Endothelial cell of umbilical vein (primary cell): ENCODE measurements around the gene SDF2. TPM values are rescaled to one million over a fixed set of nuclear protein-coding genes. Genes with fewer than 3 reads are reported as not detected.

ENCODE experiments used
- BruUV-seq: library from RNA; stranded (reverse); fragments of 400-500 nt; replicated peaks from 2 replicates; lab custom pipeline; 2021; lab: Mats Ljungman, UMichigan
- CTCF ChIA-PET: fragments of 300-600, 350-600 bp; sonication (Branson Sonifier 250); formaldehyde crosslinking; loops from one replicate; lab custom pipeline; 2021; ENCODE audit warnings: antibody characterized with exemption, inconsistent platforms; lab: Charles Lee
- POLR2A ChIA-PET: fragments of 300-600, 350-600 bp; sonication (Branson Sonifier 250); formaldehyde crosslinking; loops from one replicate; lab custom pipeline; 2021; ENCODE audit warnings: antibody characterized with exemption, inconsistent platforms; lab: Charles Lee
- DNase-seq: peaks from one replicate; pipeline ENCODE4 v3.0.0-alpha.2; 2011; ENCODE audit warnings: low read depth, low spot score
- FAIRE-seq: peaks from 2 replicates; lab custom pipeline; 2011; peaks lifted over from hg19 to GRCh38; lab: Jason Lieb, UNC
- H2AFZ ChIP-seq: 2 replicates; pipeline ENCODE4 v1.6.0; 2012; ENCODE audit warnings: low read depth, low read length, control low read depth, inconsistent platforms
- H3K27ac ChIP-seq: 2 replicates; pipeline ENCODE4 v1.5.1; 2011; ENCODE audit warnings: low read depth, mild to moderate bottlenecking, control low read depth, low read length, moderate library complexity; ENCODE audit not compliant: insufficient read depth
- H3K27me3 ChIP-seq, 2 experiments: 2 replicates each; pipeline versions ENCODE4 v1.6.0 to v1.6.1; 2011; ENCODE audit warnings: low read length in 2 of 2, mixed read lengths in 1 of 2; ENCODE audit not compliant: control insufficient read depth in 2 of 2, insufficient read depth in 2 of 2
- H3K36me3 ChIP-seq, 2 experiments: 2 replicates in 1 of 2; 3 replicates in 1 of 2; pipeline ENCODE4 v1.5.1; 2011; ENCODE audit warnings: low read length in 2 of 2, mild to moderate bottlenecking in 1 of 2, moderate library complexity in 1 of 2; ENCODE audit not compliant: control insufficient read depth in 2 of 2, insufficient read depth in 2 of 2; ENCODE audit errors: extremely low read depth in 1 of 2
- H3K4me1 ChIP-seq: 3 replicates; pipeline ENCODE4 v1.5.1; 2011; ENCODE audit warnings: mild to moderate bottlenecking, low read length; ENCODE audit not compliant: control insufficient read depth, insufficient read depth; ENCODE audit errors: extremely low read depth
- H3K4me2 ChIP-seq: 2 replicates; pipeline ENCODE4 v1.6.1; 2011; ENCODE audit warnings: low read length, control low read depth, mixed read lengths; ENCODE audit not compliant: insufficient read depth
- H3K4me3 ChIP-seq, 3 experiments: fragments of 200-600 bp in 1 of 3; sonication (generic), shearing (Covaris generic) in 1 of 3; replicated peaks in 1 of 3; 2 replicates each; pipeline ENCODE4 v1.5.1; 2011 to 2016; ENCODE audit warnings: control low read depth in 3 of 3, low read length in 3 of 3, mild to moderate bottlenecking in 2 of 3, inconsistent platforms in 1 of 3, low read depth in 1 of 3, moderate library complexity in 1 of 3; ENCODE audit not compliant: insufficient read depth in 1 of 3
- H3K79me2 ChIP-seq: 2 replicates; pipeline ENCODE4 v1.6.0; 2012; ENCODE audit warnings: low read length, inconsistent platforms; ENCODE audit not compliant: control insufficient read depth, insufficient read depth
- H3K9ac ChIP-seq: replicated peaks from 2 replicates; pipeline ENCODE3; 2011; ENCODE audit warnings: low read length, control low read depth; ENCODE audit not compliant: insufficient read depth; ENCODE audit errors: extremely low read depth
- H3K9me1 ChIP-seq: replicated peaks from 3 replicates; pipeline ENCODE4 v1.6.0; 2011; ENCODE audit warnings: mild to moderate bottlenecking, low read length; ENCODE audit not compliant: control insufficient read depth, insufficient read depth; ENCODE audit errors: extremely low read depth
- H3K9me3 ChIP-seq: replicated peaks from 2 replicates; pipeline ENCODE4 v1.5.1; 2012; ENCODE audit warnings: low read length, inconsistent platforms; ENCODE audit not compliant: control insufficient read depth, insufficient read depth
- H4K20me1 ChIP-seq: replicated peaks from 2 replicates; pipeline ENCODE3; 2011; ENCODE audit warnings: mild to moderate bottlenecking, low read length; ENCODE audit not compliant: control insufficient read depth, insufficient read depth; ENCODE audit errors: extremely low read depth
- EZH2 ChIP-seq: IDR thresholded peaks from 2 replicates; pipeline ENCODE4 v1.6.1; 2012; ENCODE audit warnings: borderline replicate concordance, low read depth, mild to moderate bottlenecking, moderate library complexity, low read length, inconsistent platforms; ENCODE audit not compliant: severe bottlenecking
- FOS ChIP-seq: IDR thresholded peaks from 2 replicates; pipeline ENCODE4 v1.6.1; 2011; ENCODE audit warnings: mild to moderate bottlenecking, low read length, moderate library complexity, borderline replicate concordance; ENCODE audit not compliant: insufficient read depth
- GATA2 ChIP-seq: IDR thresholded peaks from 2 replicates; pipeline ENCODE4 v1.7.0; 2011; ENCODE audit warnings: low read depth, mild to moderate bottlenecking, moderate library complexity, mixed read lengths, low read length; ENCODE audit not compliant: insufficient read length, insufficient read depth
- JUN ChIP-seq: IDR thresholded peaks from 2 replicates; pipeline ENCODE4 v1.6.1; 2011; ENCODE audit warnings: borderline replicate concordance, low read depth; ENCODE audit not compliant: insufficient read length, insufficient read depth
- MAX ChIP-seq: IDR thresholded peaks from 2 replicates; pipeline ENCODE4 v1.6.1; 2011; ENCODE audit not compliant: insufficient read depth, insufficient read length
- MYC ChIP-seq: IDR thresholded peaks from one replicate; pipeline ENCODE4 v1.6.1; 2011; ENCODE audit warnings: mild to moderate bottlenecking, low read depth, low read length
- POLR2A ChIP-seq: IDR thresholded peaks from 2 replicates; pipeline ENCODE4 v1.6.1; 2012; ENCODE audit warnings: low read depth, mild to moderate bottlenecking, control low read depth, low read length
- POLR2AphosphoS5 ChIP-seq: IDR thresholded peaks from 2 replicates; pipeline ENCODE4 v1.6.1; 2012; ENCODE audit warnings: low read depth, mild to moderate bottlenecking, control low read depth, low read length, moderate library complexity; ENCODE audit not compliant: insufficient read depth
- dilution Hi-C: fragments of 300-500 bp; cut with MboI; formaldehyde crosslinking; loops from one replicate; pipeline ENCODE4 v1.15.0; 2019; ENCODE audit warnings: low sequenced_read_pairs; ENCODE audit not compliant: extremely low pct_ligation_motif_present
- intact Hi-C: fragments of 100-400 bp; cut with micrococcal nuclease; formaldehyde crosslinking; loops from one replicate; pipeline ENCODE4 v1.10.0; 2022
- polyA plus RNA-seq, 4 experiments: library from polyadenylated mRNA; depleted of rRNA in 3 of 4; stranded (reverse) in 3 of 4; unstranded in 1 of 4; fragments of >200 nt; gene quantifications; 2 replicates each; pipeline versions ENCODE4 v1.2.1 to v1.2.3, GENCODE V29; 2011 to 2012; ENCODE audit warnings: missing spikeins in 1 of 4
- total RNA-seq: library from RNA; stranded (reverse); gene quantifications from 2 replicates; pipeline ENCODE4 v1.2.3, GENCODE V29; 2021
- TF ChIP-seq, protein P1 (sequence below), 2 donors: IDR thresholded peaks; 1 replicate in 1 of 2; 2 replicates in 1 of 2; pipeline ENCODE4 v1.5.1; 2011; ENCODE audit warnings: low read length in 2 of 2, mild to moderate bottlenecking in 2 of 2, moderate library complexity in 2 of 2, control low read depth in 1 of 2, inconsistent platforms in 1 of 2, low read depth in 1 of 2; ENCODE audit not compliant: insufficient read depth in 1 of 2; ENCODE audit errors: extremely low read depth in 1 of 2

The SDF2 gene
- total and polyA plus RNA-seq, 2 donors (not counting 3 experiments of a cell fraction or from before 2014, with no cell fraction given), result 52.6 to 77.9 TPM

- TF ChIP-seq GATA2 (no peak), POLR2AphosphoS5 (no peak), MAX (no peak), POLR2A (no peak), EZH2 (no peak), JUN (no peak), MYC (no peak), FOS (no peak)
- TF ChIP-seq, protein P1, sequence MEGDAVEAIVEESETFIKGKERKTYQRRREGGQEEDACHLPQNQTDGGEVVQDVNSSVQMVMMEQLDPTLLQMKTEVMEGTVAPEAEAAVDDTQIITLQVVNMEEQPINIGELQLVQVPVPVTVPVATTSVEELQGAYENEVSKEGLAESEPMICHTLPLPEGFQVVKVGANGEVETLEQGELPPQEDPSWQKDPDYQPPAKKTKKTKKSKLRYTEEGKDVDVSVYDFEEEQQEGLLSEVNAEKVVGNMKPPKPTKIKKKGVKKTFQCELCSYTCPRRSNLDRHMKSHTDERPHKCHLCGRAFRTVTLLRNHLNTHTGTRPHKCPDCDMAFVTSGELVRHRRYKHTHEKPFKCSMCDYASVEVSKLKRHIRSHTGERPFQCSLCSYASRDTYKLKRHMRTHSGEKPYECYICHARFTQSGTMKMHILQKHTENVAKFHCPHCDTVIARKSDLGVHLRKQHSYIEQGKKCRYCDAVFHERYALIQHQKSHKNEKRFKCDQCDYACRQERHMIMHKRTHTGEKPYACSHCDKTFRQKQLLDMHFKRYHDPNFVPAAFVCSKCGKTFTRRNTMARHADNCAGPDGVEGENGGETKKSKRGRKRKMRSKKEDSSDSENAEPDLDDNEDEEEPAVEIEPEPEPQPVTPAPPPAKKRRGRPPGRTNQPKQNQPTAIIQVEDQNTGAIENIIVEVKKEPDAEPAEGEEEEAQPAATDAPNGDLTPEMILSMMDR (IDR thresholded peaks at IDR 0.05; ENCODE audit: extremely low read depth in 1 of 2, insufficient read depth in 1 of 2, low read depth in 1 of 2, low read length in 2 of 2), result no peak
- Histone ChIP-seq H3K4me2 (no peak within 1 kb of the TSS), H3K9ac (no peak within 1 kb of the TSS), H3K27ac (no peak within 1 kb of the TSS), H3K9me3 (no peaks in the 10 kb centered on the region), H4K20me1 (no peaks in the 10 kb centered on the region), H2AFZ (no peak within 1 kb of the TSS), H3K4me1 (peaks cover 7% of the 10 kb centered on the region), H3K79me2 (no peaks in the 10 kb centered on the region), H3K9me1 (no peaks in the 10 kb centered on the region), H3K4me3 (no peak within 1 kb of the TSS), H3K36me3 (peaks cover 27 to 30% of the 10 kb centered on the region in 2 experiments), H3K27me3 (no peaks in the 10 kb centered on the region)
- FAIRE-seq, result no peak
- POLR2A ChIA-PET, result no interaction called here
- CTCF ChIA-PET, result interaction anchor here (2.0 to 4.9 kb wide), 6 partner anchors 8 to 120 kb away, joined by 7 to 64 read pairs (median 16); partner anchors contain the start of gene PIGS
- dilution Hi-C loops (no loop called here), intact Hi-C loops (loop anchor here (1.0 kb wide), 1 partner anchor 66 kb away; no protein-coding TSS in a partner anchor)
- no peak for DNase-seq
- BruUV-seq, result no TSS peak
Observed at GRCh38 chr17:28613931-28614381, 47.8 kb downstream of the SDF2 start, which contains the start of gene RSKR. Gene RSKR, minus strand, starts transcription at chr17:28614185. Its CDS starts 24 bp downstream, at chr17:28614161.
